HG03432 (cell line): ENCODE data around the gene SORCS2.

Experiments used
- ATAC-seq: cut with Tn5 transposase; IDR thresholded peaks from one replicate; pipeline ENCODE4 v1.9.1; 2021; ENCODE audit warnings: mild to moderate bottlenecking, moderate library complexity; ENCODE audit not compliant: unreplicated experiment

Gene SORCS2

DNA sequence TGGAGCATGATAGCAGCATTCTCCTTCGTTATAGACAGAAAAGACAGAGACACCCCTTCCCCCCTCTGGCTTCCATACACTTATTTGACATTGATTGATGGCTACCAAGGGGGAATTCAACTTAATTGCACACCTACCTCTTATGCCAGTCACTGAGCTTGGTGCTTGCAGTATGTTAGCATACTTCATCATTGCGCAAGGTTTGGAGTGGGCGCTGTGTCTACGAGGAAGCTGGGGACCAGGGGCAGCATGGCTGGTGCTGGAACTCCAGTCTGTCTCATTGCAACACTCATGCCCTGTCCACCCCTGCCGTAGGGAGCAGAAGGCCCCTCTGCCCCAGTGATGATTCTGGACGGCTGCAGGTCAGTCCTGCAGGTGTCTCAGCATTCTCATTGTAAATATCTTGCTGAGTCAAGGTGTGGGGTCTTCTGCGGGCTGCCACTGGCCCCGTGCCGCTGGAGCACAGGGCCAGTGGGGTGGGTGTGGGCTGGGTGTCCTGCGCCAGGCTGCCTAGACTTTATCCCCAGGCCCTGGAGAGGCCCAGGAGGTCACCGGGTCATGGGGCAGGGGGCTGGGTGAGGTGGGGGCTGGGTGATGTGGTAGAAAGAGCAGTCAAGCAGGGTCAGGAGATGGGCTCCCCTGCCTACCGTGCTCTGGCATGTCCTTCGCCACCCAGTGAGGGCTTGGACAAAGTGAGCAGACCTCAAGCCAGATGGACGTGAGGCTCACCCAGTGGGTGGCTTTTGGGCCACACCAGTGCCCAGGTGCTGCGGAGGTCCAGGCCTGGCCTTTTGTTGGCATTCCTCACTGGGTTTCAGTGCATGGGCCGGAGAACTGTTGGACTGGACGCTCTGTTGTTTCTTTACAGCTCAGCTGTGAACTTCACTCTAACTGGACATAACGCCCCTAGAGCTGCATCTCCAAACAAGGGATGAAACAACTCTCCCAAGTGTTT, 156.9 kb downstream of the SORCS2 start:
- no peak for ATAC-seq

DNA sequence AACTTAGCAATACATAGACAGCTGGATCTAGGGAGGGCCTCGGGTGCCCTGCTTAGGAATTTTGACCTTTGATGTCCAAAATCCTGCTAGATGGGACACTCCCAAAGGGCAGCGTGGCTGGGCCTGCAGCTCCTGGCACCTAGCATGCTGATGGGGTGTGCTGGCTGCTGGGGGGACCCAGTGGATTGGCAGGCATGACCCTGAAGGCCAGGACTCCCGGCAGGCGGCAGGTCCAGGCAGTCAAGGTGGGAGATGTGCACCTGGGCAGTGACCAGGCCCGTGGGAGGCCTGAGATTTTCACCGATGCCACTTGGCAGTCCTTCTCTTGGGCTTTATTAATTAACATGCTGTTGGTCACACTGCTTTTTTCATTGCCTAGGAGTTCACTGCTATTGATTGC, 158.1 kb downstream of the SORCS2 start:
- ATAC-seq = no peak

DNA sequence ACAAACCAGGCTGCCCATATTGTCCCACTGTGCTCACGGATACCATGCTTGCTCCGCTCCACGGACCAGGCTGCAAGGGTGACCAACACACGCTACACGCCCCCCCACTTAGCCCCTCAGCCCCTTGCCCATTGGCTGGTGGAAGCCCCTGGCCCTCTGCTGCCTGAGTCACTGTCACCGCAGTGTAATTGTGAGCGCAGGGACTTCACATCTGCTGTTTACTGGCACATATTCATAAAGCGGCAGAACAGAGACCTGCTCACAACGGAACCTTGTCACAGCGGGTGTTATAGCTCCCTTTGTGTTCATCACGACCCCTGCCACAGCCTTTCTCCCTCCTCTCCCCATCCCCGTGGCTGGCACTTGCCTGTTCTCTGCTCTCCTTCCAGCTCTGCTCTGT, 158.7 kb downstream of the SORCS2 start:
- ATAC-seq = no peak

DNA sequence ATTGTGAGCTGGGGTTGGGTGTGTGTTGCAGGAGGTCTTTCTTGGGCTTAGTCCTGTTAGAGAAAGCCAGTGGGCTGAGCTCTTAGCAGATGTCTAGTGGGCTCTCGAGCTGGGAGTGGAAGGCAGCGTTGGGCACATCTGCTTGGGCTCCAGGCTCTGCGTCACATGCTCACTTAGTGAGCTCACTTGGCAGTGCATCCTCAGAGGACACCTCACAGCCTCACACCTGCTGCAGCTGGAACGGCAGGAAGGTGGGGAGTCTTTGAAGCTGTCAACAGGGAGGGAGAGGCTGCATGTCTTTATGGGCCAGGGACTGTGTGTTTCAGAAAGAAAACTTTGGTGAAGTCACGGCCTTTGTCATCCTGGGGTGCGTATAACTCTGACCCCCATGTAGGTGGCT, 160.1 kb downstream of the SORCS2 start:
- no peak for ATAC-seq

DNA sequence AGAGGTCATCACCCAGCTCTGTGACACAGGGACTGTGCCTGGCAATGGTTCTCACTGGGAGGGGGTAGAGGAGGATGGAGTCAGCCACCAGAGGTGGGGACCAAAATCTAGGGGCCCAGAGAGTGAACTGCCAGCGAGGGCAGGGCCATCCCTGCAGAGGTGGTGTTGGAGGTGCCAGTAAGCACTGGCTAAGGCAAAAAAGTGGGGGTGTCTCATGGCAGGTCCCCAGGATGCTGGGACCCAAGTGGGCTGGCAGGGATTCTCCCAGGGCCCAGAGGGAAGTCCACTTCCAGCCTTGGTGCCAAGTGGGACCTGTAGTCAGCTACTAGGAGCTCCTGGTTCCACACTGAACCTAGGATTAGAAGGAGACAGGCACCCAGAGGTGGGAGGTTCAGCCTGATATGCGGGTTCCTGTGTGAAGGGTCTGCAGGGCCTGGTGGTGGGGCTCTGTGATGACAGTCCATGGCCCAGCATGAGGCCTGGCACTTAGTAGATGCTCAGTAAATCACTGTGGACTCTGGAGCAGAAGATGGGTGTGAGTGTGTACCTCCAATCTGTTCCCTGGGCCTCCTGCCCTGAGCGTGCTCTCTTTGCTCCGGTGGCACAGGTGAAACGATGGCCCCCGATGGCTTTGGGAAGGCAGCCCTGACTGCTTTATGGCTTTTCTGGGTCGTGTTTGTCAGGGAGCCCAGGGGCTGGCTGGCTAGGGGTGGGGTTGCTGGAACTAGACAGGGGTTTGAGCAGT, 160.9 kb downstream of the SORCS2 start:
- ATAC-seq = no peak

DNA sequence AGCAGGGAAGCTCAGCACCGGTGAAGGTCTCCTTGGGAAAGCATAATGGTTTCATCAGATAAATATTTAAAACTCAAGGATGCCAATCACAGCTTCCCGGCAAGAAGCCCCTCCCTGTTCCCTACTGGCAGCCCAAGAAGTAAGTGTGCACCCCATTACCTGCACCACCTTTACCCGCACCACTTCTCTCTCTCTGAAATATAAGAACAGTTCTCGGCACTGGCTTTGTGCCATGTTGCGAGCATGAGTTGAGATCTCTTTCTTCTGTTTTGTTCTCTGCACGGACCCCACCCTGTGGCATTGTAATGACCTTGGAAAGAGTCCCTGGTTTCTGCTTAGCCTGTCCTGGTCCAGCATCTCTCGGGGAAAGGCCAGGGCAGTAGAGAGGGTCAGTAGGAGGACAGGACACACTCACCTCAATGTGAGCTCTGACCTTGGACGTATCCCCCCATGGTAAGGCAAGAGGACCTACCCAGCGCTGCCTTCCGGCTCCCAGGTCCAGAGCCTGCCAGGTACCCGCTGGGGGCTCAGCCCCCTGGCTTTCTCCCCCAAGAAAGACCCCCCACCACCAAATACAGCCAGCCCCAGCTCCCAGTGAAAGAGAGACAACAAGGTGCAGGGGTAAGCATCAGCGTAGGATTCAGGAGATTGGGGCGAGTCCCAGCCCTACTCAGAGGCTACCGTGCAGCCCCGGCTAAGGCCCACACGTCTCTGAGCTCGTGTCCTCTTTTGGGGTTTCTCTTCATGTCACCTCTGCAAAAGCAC, 161.7 kb downstream of the SORCS2 start:
- no peak for ATAC-seq

DNA sequence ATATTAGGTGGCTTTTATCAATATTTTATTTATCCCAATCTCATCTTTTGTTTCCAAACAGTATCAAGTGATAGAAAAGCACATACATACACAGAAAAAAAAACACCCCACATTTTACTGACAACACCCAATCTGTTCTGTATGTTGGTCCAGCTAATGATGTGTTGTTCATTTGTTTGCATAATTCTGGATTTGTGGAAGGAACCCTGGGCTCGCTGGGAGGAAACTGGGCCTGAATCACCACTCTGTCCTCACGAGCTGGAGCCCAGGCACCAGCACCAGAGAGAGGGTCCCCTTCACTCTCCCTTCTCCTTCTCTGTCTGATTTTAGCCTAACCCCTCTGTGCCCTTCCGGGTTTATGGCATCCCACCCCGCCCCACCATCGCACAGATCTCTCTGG, 162.6 kb downstream of the SORCS2 start:
- no peak for ATAC-seq

DNA sequence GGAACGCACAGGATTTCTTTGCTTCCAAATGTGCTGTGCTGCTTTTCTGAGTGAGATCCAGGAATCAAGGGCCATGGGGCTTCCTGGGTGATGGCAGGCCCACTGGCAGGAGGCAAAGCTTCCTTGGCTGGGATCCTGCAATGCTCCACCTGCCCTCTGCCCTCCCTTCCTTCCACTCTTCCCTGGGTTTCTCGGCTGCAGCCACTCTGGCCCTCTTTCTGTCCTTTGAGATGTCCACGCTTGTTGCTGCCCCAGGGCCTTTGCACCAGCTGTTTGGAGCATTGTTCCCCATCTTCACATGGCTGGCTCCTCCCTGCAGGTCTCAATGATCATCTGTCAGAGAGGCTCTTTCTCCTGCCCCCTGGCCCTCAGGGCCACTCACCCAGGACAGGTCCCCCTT, 163.5 kb downstream of the SORCS2 start:
- ATAC-seq = no peak

DNA sequence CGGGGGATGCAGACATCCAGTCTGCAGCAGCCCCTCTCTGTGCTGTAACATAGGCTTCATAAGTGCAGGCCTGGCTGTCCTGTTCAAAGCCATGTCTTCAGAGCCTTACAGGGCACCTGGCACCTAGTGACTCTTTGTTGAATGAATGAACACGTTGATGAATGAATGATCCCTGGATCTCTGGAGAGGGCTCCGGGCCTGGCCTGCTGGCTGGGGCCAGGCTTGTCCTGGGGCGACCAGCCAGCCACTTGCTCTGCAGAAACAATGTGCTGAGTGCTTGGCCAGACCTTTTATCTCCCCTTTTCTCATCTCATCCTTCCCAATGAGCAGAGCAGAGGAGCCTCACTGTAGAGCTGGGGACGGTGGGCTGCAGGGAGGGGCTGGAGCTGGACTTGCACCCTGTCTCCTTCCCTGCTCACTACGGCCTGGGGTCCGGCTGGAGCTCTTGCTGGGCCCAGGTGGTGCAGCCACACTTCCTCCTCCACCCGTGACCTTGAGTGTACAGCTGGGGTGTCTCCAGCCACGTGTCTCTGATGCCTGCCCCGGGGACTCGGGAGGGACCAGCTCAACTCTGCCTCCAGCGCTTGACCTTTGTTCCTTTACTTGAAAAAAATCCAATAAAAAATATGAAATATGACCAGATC, 164.5 kb downstream of the SORCS2 start:
- ATAC-seq = no peak

DNA sequence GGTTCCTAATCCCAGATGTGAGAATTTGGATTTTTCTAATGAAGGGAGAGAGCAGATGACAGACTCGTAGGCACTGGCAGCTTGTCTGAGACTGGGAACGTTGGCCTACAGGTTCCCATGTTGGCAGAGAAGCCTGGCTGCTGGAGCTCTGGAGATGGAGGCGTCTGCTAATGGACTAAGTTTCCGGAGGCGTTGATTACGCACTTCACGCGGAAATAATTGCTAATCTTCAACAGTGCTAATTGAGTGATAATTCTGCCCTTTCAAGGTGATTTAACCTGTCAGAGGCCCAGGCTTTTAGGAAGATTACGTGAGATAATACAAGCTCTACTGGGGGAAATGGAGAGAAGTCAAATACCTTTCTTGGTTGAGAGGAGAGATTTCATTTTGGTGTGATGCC, 165.0 kb downstream of the SORCS2 start:
- ATAC-seq = no peak

DNA sequence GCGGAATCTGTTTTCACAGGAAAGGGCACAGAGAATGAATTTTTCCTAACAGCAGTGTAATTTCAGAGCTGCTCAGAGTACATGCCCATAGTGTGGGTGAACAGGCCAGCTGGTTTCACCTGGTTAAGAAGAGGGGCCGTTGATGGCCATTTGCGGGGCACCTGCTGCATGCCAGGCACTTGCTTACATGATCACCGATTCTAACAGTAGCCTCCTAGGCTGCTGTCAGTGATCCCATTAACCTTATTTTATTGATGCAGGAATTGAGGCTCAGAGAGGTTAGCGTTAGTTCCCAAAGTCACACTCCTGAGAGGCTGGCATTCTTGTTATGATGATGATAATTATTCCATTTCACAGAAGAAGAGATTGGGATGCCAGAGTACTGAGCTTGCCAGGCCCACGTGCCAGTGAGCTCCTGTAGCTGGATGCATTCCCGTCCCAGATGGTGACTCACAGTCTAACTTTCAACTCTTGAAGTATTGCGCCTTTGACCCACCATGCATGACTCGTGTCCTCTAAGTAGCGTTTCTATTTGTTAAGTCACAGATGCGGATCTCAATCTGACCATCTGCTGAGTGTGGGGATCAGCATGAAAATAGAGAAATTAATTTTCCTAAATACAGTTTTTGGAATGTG, 165.9 kb downstream of the SORCS2 start:
- no peak for ATAC-seq

DNA sequence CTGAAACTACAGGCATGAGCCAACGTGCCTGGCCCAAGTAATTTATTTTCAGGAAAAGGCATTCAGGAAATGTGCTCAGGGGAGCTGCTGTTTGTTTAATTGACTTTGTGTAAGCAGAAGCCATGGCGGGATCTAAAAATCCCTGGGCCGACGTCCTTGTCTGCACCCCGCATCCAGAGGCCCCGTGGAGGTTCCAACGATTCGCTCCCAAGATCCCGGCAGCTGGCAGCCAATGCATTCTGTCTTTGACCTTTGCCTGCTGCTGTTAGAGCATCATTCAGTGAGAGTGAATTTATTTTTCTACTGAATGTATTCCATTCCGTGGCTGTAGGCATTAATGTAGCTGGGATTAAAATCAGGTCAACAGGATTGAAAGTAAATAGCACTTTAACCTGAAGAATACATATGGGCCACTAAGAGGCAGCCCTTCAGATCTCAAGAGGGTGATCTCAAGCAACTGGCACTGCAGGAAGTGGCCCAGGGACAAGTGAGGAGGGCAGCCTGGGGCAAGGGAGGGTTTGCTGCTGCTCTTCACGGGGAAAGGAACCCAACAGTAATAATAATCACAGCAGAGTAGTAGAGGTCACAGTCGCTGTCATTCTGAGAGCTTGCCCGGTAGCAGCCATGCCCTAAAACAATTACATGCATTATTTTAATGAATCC, 167.2 kb downstream of the SORCS2 start:
- no peak for ATAC-seq

DNA sequence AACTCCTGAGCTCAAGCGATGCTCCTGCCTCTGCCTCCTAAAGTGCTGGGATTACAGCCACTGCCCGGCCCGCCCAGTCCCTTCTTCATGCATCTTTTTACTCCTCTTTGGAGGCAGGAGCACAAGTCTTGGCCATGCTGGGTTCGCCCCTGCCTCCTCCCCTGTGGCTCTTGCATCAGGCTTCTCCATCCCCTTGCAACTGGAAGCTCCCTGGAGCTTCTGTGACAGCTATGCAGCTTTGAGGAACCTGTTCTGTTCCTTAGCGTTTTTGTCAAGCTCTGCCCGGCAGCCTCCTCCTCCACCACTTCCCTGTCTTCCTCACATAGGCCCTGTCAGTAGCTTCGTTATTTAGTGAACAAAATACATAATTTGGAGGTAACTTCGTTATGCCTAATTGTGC, 168.5 kb downstream of the SORCS2 start:
- ATAC-seq = no peak

DNA sequence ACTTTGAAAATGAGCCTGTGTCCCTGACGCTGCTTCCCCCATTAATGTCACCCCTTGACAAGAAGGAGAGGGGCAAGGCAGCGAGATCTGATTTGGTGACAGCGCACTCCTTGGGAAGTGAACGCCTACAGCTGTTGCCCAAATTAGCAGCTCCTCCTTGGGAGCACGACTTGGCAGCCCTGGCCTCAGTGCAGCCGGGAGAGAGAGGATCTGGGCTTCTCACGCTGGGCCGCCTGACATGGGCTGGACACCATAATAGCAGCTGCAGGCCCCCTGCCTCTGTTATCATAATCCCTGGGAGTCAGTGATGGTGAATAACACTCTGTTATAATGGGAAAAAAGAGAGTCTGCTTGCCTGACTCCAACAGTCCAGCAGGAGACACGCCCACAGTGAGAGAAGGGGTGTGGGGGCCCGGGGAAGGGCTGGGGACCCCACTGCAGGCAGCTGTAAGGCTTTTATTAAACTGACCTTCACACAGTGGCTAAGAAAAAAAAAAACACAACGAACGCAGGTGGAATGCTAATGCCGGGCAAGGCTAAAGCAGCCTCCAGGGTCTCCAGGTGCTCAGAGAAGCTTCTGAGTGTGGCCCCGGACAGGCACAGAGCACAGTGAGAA, 169.1 kb downstream of the SORCS2 start:
- ATAC-seq = no peak

DNA sequence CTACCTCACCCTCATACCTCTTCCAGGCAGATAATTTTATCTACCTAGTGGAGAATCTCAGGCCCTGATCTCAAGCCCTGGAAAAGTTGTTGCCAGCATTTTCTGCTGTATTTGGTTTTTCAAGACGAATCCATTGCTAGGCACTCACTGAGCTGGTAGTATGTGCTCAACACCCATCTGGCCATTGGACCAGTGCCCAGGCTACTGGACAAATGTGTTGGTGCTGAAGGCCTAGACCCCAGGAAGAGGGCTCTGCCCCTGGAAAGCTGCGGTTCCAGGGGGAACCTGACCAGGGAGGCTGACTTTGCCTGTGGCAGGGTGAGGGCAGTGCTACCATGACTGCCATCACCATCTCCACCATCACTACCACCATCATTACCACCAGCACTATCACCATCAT, 170.0 kb downstream of the SORCS2 start:
- no peak for ATAC-seq

DNA sequence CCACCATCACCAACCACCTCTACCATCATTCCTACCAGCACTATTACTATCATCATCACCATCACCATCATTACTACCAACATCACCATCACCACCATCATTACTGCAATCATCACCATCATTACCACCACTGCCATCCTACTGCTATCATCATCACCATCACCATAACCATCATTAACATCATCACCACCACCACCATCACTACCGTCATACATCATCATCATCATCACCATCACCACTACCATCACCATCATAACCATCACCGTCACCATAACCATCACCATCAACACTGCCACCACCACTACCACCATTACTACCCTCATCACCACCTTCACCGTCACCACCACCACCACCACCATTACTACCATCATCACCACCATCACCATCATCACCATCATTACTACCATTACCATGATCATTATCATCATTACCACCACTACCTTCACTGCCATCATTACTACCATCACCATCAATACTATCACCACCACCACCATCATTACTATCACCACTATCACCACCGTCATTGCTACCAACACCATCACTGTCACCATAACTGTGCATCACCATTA, 170.6 kb downstream of the SORCS2 start:
- ATAC-seq = no peak

DNA sequence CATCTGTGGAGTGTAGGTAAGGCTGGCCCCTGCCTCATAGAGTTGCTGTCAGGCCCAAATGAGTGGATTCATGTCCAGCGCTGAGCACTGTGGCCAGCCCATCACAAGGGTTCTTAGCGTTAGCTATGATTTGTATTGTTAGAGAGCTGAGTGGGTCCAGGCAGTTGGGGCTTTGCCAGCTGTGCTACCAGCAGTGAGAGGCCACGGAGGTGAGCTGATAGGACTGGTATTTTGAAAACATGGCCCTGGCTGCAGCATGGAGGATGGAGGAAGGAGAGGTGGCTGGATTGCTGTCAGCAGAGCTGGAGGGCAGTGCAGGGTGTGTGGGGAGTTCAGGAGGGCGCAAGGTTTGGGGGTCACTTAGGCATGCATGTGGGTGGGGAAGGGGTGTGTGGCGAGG, 172.6 kb downstream of the SORCS2 start:
- no peak for ATAC-seq

DNA sequence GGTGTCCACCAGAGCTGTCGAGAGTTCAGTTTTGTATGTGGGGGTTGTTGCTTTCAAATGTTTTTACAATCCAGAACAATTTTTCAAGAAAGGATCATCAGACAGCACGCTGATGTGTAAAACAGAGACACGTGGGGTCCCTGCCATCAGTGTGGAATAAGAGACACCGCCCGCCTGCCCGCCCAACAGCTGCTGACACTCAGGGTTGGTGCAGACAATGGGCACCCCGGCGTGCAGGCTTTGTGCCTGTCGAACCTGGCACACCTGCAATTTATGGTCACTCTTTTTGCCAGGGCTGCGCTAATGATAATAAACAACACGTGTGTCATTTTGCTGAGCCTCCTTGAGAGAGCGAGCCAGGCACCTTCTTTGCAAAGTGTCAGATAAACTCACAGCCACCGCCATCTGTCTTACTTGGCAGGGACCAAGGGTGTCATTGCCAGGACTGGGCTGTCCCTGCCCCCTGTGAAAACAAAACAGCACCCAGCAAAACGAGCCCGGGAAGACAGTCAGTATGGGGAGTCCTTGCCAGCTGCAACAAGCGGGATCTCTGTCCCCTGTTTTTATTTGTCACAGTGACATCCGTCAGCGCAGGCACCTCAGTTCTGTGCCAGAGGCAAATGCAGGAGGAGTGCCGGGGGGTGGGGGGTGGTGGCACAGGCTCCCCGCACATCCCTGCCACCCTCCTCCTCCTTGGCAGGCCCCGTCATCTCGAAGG, 173.3 kb downstream of the SORCS2 start:
- no peak for ATAC-seq
